ENCODE measurements around the gene PCDHB5.
"Not testable (repeated sequence)": the region's sequence is repeated elsewhere in the genome, so short reads cannot be mapped to it uniquely, and the experiment has no call there.

Gene PCDHB5

GRCh38 chr5:141135030-141135717 is at the start of gene PCDHB5:
TSS of gene PCDHB5 (plus strand) at chr5:141135206. CDS start at chr5:141135435, 229 bp downstream.
- no peak for DNase-seq (ENCODE audit: low read depth in 2 of 2)

- no peak for DNase-seq (ENCODE audit: low read depth in 2 of 2)
Measured at GRCh38 chr5:141094481-141095262, 40.3 kb upstream of the PCDHB5 start, which contains the start of gene PCDHB2. TSS of gene PCDHB2 (plus strand) at chr5:141094615. CDS start at chr5:141094791, 176 bp downstream.

GRCh38 chr5:141095263-141095641 is 39.8 kb upstream of the PCDHB5 start:
- DNase-seq (ENCODE audit: low read depth in 2 of 2) = no peak

- not testable (repeated sequence) for DNase-seq (ENCODE audit: low read depth in 2 of 2)
Measured at GRCh38 chr5:141096181-141096580, 38.8 kb upstream of the PCDHB5 start.

- DNase-seq (ENCODE audit: low read depth in 2 of 2) = not testable (repeated sequence)
Measured at GRCh38 chr5:141096586-141096985, 38.4 kb upstream of the PCDHB5 start.

GRCh38 chr5:141100243-141100805 is 34.7 kb upstream of the PCDHB5 start, which contains the start of gene PCDHB3:
TSS of gene PCDHB3 (plus strand) at chr5:141100473. CDS start at chr5:141100650, 177 bp downstream.
- peak; percentile 21 to 37 for DNase-seq (ENCODE audit: low read depth in 2 of 2)

- no peak for DNase-seq (ENCODE audit: low read depth in 2 of 2)
Measured at GRCh38 chr5:141101059-141101458, 33.9 kb upstream of the PCDHB5 start.

GRCh38 chr5:141102070-141102469 is 32.9 kb upstream of the PCDHB5 start:
- not testable (repeated sequence) for DNase-seq (ENCODE audit: low read depth in 2 of 2)

- not testable (repeated sequence) for DNase-seq (ENCODE audit: low read depth in 2 of 2)
Measured at GRCh38 chr5:141102471-141102870, 32.5 kb upstream of the PCDHB5 start.

GRCh38 chr5:141105350-141105749 is 29.7 kb upstream of the PCDHB5 start:
- no peak for DNase-seq (ENCODE audit: low read depth in 2 of 2)

GRCh38 chr5:141119250-141119649 is 15.8 kb upstream of the PCDHB5 start:
- DNase-seq (ENCODE audit: low read depth in 2 of 2) = no peak

GRCh38 chr5:141121563-141121962 is 13.4 kb upstream of the PCDHB5 start, which contains the start of gene PCDHB4:
TSS of gene PCDHB4 (plus strand) at chr5:141121818. CDS start at chr5:141121999, 181 bp downstream.
- no peak for DNase-seq (ENCODE audit: low read depth in 2 of 2)

GRCh38 chr5:141121985-141122384 is 13.0 kb upstream of the PCDHB5 start:
- DNase-seq (ENCODE audit: low read depth in 2 of 2) = no peak

- DNase-seq (ENCODE audit: low read depth in 2 of 2) = not testable (repeated sequence)
Measured at GRCh38 chr5:141123396-141124135, 11.4 kb upstream of the PCDHB5 start.

GRCh38 chr5:141127305-141127704 is 7.7 kb upstream of the PCDHB5 start:
- no peak for DNase-seq (ENCODE audit: low read depth in 2 of 2)

- DNase-seq (ENCODE audit: low read depth in 2 of 2) = no peak
Measured at GRCh38 chr5:141135718-141136266, 786 bp downstream of the PCDHB5 start.

- not testable (repeated sequence) for DNase-seq (ENCODE audit: low read depth in 2 of 2)
Measured at GRCh38 chr5:141137346-141137745, 2.3 kb downstream of the PCDHB5 start.

GRCh38 chr5:141149812-141150211 is 14.8 kb downstream of the PCDHB5 start, which contains the start of gene PCDHB6:
TSS of gene PCDHB6 (plus strand) at chr5:141150057. CDS start at chr5:141150258, 201 bp downstream.
- DNase-seq (ENCODE audit: low read depth in 2 of 2) = no peak

- DNase-seq (ENCODE audit: low read depth in 2 of 2) = no peak
Measured at GRCh38 chr5:141150224-141150992, 15.4 kb downstream of the PCDHB5 start.

- DNase-seq (ENCODE audit: low read depth in 2 of 2) = no peak
Measured at GRCh38 chr5:141150993-141151325, 16.0 kb downstream of the PCDHB5 start.

- not testable (repeated sequence) for DNase-seq (ENCODE audit: low read depth in 2 of 2)
Measured at GRCh38 chr5:141151632-141152031, 16.6 kb downstream of the PCDHB5 start.
